Stimulated activated CD8-positive, alpha-beta memory T cell treated with anti-CD3 and anti-CD28 coated beads, Interleukin-7, amount 100 ng/mL, for 24 hours (primary cell): ENCODE results near the gene CALCOCO1.

Source experiments
- DNase-seq: peaks from one replicate; pipeline ENCODE4 v3.0.0-alpha.2; 2020; ENCODE audit warnings: low read depth

The CALCOCO1 gene

GRCh38 chr12:53752192-53752601, 24.9 kb upstream of the CALCOCO1 start:
- no peak for DNase-seq

- DNase-seq: no peak
Measured at GRCh38 chr12:53751336-53752191, 24.3 kb upstream of the CALCOCO1 start, which contains the start of gene CISTR. Gene CISTR, minus strand, starts transcription at chr12:53751979.

GRCh38 chr12:53750812-53751335, 23.6 kb upstream of the CALCOCO1 start:
- DNase-seq: no peak

DNA sequence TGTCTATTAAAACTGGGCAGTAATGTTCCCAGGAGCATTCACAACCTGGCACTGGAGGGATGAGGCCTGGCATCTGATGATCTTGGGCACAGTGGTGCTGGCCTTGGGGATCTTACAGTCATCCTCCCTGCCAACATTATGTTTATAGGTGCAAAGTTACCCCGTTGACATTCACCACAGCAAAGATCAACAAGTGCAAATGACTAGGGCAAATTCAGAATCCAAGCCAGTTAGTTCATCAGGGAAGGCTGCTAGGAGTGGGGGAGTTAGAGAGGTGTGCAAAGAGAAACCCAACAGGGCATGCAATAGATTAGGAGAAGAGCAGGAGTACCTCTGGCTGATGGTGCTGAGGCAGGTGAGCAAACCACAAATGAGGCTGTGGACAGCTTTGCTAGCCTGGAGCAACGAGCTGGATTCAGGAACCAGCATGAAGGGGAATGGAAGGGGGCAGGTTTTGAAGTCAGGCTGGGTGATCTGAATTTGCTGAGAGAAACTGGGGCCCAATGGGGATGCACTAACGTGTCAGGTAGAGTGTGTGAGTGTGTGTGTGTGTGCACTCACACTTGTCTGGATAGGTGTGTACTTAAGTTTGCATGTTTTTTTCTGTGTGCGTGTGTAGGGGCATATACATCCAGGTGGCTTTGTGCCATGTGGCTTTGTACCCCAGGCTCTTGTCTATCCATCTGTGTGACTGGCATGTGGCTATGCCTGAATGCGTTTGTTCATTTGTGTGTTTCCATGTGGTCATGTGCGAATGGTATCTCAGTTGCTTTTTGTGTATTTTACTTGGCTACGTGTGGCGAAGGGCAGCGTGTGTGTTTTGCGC, 22.9 kb upstream of the CALCOCO1 start:
- no peak for DNase-seq

GRCh38 chr12:53748072-53748840, 21.0 kb upstream of the CALCOCO1 start:
- DNase-seq: no peak

DNA sequence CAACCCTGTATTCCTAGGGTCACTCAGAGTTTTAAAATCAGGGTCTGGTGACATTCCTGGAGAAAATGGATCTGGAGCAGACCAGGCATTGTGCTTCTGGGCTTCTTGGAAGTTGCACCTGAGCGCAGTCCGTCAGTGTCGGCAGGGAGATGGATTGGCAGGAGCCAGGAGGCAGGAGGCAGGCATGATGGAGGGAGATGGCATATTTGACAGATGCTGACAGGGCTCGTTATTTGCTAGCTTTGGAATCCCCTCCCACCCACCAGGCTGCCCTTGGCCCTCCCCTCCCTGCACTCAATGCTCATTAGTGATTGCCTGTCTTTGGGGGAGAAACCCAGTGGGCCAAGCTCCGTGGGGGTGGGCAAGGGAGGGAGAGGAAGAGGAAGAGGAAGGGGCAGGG, 19.8 kb upstream of the CALCOCO1 start:
- no peak for DNase-seq

DNA sequence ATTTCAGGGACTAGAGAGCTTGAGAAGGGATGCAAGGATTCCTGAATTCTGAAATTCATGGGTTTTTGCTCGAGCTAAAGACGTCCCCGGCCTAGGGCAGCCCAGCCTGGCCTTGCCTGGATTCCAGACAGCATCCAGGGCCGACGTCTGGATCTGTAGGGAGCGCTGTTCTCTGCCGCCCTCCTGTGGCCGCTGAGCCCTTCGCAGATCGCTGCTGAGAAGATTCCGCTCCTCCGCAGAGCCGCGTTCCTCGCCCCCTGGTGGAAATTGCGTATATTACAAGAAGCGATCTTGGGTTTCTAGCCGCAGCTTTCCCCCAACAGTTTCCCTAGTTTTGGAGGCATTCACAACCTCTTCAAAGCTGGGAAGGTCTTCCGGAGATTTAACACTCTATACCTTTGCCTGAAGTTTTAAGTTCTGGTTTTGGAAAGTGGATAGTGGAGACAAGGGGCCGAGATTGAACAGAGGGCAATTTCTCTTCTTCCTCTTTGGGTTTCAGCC, 19.4 kb upstream of the CALCOCO1 start:
- peak; percentile 62 for DNase-seq

- no peak for DNase-seq
Measured at GRCh38 chr12:53744751-53745150, 17.5 kb upstream of the CALCOCO1 start.

DNA sequence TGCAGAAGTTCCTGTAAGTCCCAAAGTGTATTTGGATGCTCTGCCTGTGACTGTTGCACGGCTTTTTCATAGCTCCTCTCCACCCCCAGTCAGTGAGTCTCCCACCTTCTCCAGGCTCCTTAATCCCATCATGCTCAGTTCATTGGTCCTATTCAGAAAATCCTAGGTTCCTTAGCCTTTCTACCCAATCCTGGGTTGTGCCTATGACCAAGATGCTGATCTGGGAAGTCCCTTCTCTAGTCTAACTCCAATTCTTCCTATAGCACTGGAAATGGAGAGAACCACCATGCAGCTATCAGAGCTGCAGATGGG, 16.8 kb upstream of the CALCOCO1 start:
- no peak for DNase-seq

- no peak for DNase-seq
Measured at GRCh38 chr12:53743266-53744129, 16.2 kb upstream of the CALCOCO1 start.

DNA sequence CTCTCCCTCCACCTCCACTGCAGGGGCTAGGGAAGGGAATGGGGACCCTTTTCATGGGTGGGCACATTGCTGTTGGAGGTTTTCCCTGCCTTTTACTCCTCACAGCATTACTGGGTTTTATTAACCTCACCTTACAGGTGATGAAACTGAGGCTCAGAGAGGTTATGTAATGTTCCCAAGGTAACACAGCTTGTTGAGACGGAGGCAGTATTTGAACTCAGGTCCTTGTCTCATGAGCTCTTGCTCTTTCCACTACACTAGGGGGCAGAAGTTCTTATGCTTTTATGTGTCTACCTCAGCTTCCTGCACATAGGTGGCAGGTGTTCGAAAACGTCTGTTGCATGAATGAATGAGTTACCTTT, 12.9 kb upstream of the CALCOCO1 start:
- DNase-seq: no peak

GRCh38 chr12:53739214-53740129, 12.2 kb upstream of the CALCOCO1 start:
- no peak for DNase-seq

GRCh38 chr12:53738406-53739213, 11.4 kb upstream of the CALCOCO1 start:
- DNase-seq: no peak

GRCh38 chr12:53737951-53738405, 10.7 kb upstream of the CALCOCO1 start:
- DNase-seq: no peak

DNA sequence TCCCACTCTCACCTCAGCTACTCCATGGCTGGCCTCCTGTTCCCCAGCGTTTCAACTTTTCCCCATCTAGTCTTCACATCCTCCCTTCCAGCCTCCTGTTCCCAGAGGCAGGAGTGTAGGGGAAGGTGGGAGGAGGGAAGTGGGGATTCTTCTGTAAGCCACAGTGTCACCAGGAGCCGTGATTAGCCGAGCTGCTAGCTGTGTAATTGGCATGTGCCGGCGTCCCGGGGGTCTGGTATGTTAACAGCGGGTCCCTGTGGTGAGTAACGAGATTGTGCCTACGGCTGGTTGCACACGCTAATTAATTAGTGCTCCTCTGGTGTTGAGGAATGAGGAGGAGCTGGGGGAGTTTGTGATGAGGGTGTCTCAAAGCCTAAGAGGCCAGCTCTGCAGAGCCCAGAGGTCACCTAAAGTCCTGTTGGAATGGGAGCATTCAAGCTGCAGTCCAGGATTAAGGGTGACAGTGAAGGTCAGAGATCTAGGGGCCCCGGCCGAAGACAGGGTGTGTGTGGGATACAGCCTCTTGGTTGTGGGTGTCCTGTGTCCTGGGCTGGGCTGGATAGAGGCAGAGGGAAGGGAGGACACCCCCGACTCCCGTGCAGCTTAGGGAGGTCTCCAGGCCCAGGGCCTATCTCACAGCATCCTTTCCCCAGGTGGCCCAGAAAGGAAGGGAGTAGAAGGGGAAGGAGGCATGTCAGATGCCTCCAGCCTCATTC, 10.0 kb upstream of the CALCOCO1 start:
- no peak for DNase-seq

- no peak for DNase-seq
Measured at GRCh38 chr12:53736592-53736991, 9.3 kb upstream of the CALCOCO1 start.

DNA sequence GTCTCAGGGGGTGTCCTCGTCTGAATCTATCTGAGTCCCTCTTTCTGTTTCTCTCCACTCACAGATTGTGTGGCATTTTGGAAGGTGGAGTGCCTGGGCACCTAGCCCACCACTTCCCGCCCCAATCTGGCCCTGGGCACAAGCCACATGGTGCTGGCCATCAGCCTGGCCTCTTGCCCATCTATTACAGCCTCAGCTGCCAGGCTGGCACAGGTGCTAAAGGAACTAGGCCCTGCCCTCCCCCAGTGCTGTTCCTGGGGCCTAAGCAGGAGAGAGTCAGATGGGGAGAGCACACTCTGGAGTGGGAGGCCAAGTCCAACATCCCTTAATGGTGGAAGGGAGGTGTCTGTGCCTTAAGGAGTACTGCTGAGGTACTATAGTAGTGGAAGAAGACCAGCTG, 8.3 kb upstream of the CALCOCO1 start:
- DNase-seq: no peak

GRCh38 chr12:53734425-53734824, 7.2 kb upstream of the CALCOCO1 start:
- no peak for DNase-seq
